ENCODE results near the gene EEF2K.

The EEF2K gene

GRCh38 chr16:22306788-22307187 is 100.7 kb downstream of the EEF2K start:
- TF ChIP-seq SIN3A (IDR thresholded peaks at IDR 0.05; ENCODE audit: borderline replicate concordance, insufficient read depth, low read length) (no peak), POLR2AphosphoS5 (IDR thresholded peaks at IDR 0.05; ENCODE audit: low read depth, low read length) (no peak), FOXP2 (optimal IDR thresholded peaks at IDR 0.05; ENCODE audit: borderline replicate concordance, extremely low read depth, extremely low read length, insufficient read depth) (no peak), TAF1 (IDR thresholded peaks at IDR 0.05; ENCODE audit: borderline replicate concordance, insufficient read depth, low read length) (no peak)
- TF ChIP-seq, protein P1, sequence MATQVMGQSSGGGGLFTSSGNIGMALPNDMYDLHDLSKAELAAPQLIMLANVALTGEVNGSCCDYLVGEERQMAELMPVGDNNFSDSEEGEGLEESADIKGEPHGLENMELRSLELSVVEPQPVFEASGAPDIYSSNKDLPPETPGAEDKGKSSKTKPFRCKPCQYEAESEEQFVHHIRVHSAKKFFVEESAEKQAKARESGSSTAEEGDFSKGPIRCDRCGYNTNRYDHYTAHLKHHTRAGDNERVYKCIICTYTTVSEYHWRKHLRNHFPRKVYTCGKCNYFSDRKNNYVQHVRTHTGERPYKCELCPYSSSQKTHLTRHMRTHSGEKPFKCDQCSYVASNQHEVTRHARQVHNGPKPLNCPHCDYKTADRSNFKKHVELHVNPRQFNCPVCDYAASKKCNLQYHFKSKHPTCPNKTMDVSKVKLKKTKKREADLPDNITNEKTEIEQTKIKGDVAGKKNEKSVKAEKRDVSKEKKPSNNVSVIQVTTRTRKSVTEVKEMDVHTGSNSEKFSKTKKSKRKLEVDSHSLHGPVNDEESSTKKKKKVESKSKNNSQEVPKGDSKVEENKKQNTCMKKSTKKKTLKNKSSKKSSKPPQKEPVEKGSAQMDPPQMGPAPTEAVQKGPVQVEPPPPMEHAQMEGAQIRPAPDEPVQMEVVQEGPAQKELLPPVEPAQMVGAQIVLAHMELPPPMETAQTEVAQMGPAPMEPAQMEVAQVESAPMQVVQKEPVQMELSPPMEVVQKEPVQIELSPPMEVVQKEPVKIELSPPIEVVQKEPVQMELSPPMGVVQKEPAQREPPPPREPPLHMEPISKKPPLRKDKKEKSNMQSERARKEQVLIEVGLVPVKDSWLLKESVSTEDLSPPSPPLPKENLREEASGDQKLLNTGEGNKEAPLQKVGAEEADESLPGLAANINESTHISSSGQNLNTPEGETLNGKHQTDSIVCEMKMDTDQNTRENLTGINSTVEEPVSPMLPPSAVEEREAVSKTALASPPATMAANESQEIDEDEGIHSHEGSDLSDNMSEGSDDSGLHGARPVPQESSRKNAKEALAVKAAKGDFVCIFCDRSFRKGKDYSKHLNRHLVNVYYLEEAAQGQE (IDR thresholded peaks at IDR 0.05; ENCODE audit: insufficient read depth in 1 of 2, low read depth in 2 of 2, low read length in 2 of 2): no peak

GRCh38 chr16:22307838-22308237 is 101.8 kb downstream of the EEF2K start:
- TF ChIP-seq POLR2AphosphoS5 (IDR thresholded peaks at IDR 0.05; ENCODE audit: low read depth, low read length) (no peak), TAF1 (IDR thresholded peaks at IDR 0.05; ENCODE audit: borderline replicate concordance, insufficient read depth, low read length) (no peak), SIN3A (IDR thresholded peaks at IDR 0.05; ENCODE audit: borderline replicate concordance, insufficient read depth, low read length) (no peak), FOXP2 (optimal IDR thresholded peaks at IDR 0.05; ENCODE audit: borderline replicate concordance, extremely low read depth, extremely low read length, insufficient read depth) (no peak)
- TF ChIP-seq, protein P1 (IDR thresholded peaks at IDR 0.05; ENCODE audit: insufficient read depth in 1 of 2, low read depth in 2 of 2, low read length in 2 of 2): no peak

DNA sequence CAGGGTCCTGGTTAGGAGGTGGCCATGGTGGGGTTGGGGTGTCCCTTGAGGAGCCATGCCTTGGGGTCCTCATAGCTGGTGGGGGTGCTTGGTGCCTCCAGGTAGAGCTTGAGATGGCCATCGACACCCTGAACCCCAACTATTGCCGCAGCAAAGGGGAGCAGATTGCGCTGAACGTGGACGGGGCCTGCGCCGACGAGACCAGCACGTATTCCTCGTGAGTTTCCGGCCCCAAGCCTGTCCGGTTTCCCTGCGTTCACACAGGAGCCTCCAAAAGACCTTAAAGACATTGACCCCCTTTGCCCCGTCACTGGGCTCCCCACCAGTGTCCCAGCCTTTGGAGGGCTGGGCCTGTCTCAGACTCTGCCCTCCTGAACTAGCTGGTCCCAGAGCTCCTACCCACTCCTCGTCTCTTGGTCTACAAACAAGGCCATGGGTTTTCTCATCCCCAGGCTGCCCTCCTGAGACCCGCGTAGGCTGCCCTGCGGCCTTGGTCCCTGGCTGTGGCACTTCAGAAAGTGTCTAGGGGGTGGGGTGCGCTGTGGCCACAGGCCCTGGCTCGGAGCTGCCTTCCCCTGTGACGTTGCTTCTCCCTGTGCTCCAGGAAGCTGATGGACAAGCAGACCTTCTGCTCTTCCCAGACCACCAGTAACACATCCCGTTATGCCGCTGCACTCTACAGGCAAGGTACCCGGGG is 102.9 kb downstream of the EEF2K start:
- TF ChIP-seq POLR2AphosphoS5 (IDR thresholded peaks at IDR 0.05; ENCODE audit: low read depth, low read length) (no peak), TAF1 (IDR thresholded peaks at IDR 0.05; ENCODE audit: borderline replicate concordance, insufficient read depth, low read length) (no peak), FOXP2 (optimal IDR thresholded peaks at IDR 0.05; ENCODE audit: borderline replicate concordance, extremely low read depth, extremely low read length, insufficient read depth) (no peak), SIN3A (IDR thresholded peaks at IDR 0.05; ENCODE audit: borderline replicate concordance, insufficient read depth, low read length) (no peak)
- TF ChIP-seq, protein P1 (IDR thresholded peaks at IDR 0.05; ENCODE audit: insufficient read depth in 1 of 2, low read depth in 2 of 2, low read length in 2 of 2): no peak

DNA sequence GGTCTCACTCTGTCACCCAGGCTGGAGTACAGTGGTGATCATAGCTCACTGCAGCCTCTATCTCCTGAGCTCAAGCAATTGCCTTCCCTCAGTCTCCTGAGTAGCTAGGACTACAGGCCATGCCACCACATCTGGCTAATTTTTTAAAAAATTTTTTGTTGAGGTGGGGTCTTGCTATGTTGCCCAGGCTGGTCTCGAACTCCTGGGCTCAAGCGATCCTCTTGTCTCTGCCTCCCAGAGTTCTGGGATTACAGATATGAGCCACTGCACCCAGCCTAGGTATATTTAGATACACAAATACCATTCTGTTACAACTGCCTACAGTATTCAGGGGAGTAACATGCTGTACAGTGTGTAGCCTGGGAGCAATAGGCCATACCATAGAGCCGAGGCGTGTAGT is 105.4 kb downstream of the EEF2K start:
- no peak for TF ChIP-seq TAF1 (IDR thresholded peaks at IDR 0.05; ENCODE audit: borderline replicate concordance, insufficient read depth, low read length)
- TF ChIP-seq SIN3A (IDR thresholded peaks at IDR 0.05; ENCODE audit: borderline replicate concordance, insufficient read depth, low read length): no peak

DNA sequence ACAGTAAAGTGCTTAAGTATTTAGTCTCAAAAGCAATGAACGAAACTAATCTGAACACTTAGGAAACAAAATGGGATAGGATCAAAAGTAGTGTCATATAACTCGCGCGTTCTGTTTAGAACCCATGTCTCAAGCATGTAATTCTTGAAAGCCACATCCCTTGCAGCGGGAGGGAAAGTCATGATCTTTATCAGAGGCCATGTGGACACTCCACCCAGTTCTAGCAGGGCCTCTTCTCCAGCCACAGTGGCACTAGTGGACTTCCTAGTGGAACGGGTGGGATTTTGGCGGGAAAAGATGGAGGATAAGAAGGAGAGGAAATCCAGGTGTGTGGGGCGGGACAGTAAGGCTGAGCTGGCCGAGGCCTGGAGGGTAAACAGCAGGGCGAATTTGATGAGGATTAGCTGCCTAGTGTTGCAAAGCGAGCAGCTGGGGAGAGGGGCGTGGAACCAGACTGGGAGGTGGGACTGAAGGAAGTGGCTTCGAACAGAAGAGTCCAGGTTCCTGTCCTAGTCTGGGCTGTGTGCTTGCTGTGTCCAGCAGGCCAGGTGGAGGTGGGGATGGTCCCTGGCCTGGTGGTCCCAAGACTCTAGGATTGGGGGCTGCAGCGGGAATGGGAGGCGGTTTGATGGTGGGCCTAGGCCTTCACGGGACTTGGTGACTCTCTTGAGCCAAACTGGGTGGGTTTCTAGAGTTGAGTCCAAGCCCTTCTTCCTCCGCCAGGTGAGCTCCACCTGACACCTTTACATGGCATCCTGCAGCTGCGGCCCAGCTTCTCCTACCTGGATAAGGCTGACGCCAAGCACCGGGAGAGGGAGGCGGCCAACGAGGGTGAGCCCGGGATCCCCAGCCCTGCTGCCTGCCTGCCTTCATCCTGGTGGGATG is 107.1 kb downstream of the EEF2K start:
- no peak for TF ChIP-seq SIN3A (IDR thresholded peaks at IDR 0.05; ENCODE audit: borderline replicate concordance, insufficient read depth, low read length)
- no peak for TF ChIP-seq TAF1 (IDR thresholded peaks at IDR 0.05; ENCODE audit: borderline replicate concordance, insufficient read depth, low read length)
- no peak for TF ChIP-seq FOXP2 (optimal IDR thresholded peaks at IDR 0.05; ENCODE audit: borderline replicate concordance, extremely low read depth, extremely low read length, insufficient read depth)
- TF ChIP-seq, protein P1 (IDR thresholded peaks at IDR 0.05; ENCODE audit: insufficient read depth in 1 of 2, low read depth in 2 of 2, low read length in 2 of 2): no peak
- TF ChIP-seq POLR2AphosphoS5 (IDR thresholded peaks at IDR 0.05; ENCODE audit: low read depth, low read length): no peak
